ENCODE data around the gene YES1. TPM values are rescaled to one million over a fixed set of nuclear protein-coding genes. Genes with fewer than 3 reads are reported as not detected.

The YES1 gene
- total and polyA plus RNA-seq, 2 of the 13 experiments (the other 11 are each of a cell fraction or from before 2014, with no cell fraction given) = 17.2 to 70.8 TPM

DNA sequence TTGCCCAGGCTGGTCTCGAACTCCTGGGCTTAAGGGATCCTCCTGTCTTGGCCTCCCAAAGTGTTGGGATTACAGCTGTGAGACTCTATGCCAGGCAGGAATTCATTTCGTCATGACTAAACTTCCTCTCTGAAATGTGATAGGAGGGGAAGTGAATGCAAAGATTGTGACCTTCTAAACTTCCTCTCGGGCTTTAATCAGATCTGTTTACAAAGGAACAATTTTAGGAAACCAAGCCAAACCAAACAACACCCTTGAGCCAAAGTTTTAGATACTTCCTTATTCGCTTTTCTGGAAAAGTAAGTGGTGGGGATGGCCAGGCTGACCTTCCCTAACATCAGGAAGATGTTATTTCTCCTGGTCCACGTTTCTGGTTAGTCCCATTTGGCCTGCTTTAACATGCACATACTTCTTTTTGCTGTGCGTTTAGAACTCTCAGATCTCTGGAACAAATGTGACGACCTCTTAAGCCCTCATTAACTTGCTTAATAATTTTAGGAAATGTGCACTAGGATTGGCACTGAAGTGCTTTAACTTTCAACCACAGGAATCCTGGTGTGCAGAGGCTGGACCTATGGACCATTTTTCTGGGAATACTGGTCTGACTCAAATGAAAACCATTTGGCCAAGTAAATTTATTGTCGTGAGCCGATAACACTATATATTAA is 33.2 kb upstream of the YES1 start:
- in situ Hi-C loops (cut with HindIII; ENCODE audit: extremely low pct_ligation_motif_present, low pct_unique_long_range_greater_than_20kb) (loop anchor here (25.0 kb wide), 1 partner anchor 233 kb away; no protein-coding TSS in a partner anchor), intact Hi-C loops (cut with micrococcal nuclease; ENCODE audit: unreplicated experiment) (no loop called here)
- H4K20me1 ChIP-seq (ENCODE audit: insufficient read depth, low read length) = no peaks in the 10 kb centered on the region
- H3K27ac ChIP-seq (ENCODE audit: extremely low read length, insufficient read depth, low read length) = peak overlapping the region; percentile 47
- H3K4me2 ChIP-seq (ENCODE audit: low read depth, low read length) = peak overlapping the region; percentile 38
- H3K9ac ChIP-seq (ENCODE audit: insufficient read depth, low read depth, low read length) = no peak overlapping the region
- ATAC-seq (no peak), DNase-seq (ENCODE audit: low spot score) (peak; percentile 70), FAIRE-seq (peak; percentile 47)
- no peaks in the 10 kb centered on the region for H3K27me3 ChIP-seq (ENCODE audit: control insufficient read depth in 1 of 2, insufficient read depth in 2 of 2, low read length in 2 of 2)
- 19% methylated on average over 9 of the region's 9 CpGs for whole genome bisulfite sequencing (ENCODE audit: low lambda C conversion rate)
- H3K9me3 ChIP-seq (ENCODE audit: low read length) = no peaks in the 10 kb centered on the region
- no TSS peak for BruUV-seq (replicated peaks)
- ChIA-PET CTCF (ENCODE audit: low intra/inter-chr PET ratio, low total read pairs) (no interaction called here), POLR2A (interaction anchor here (0.7 kb wide), 1 partner anchor 74 kb away, joined by 4 read pairs; no protein-coding TSS in a partner anchor)
- H3K36me3 ChIP-seq (replicated peaks in 1 of 2; ENCODE audit: control insufficient read depth in 1 of 2, insufficient read depth in 2 of 2, low read length in 2 of 2) = no peaks in the 10 kb centered on the region
- no peak overlapping the region for H2AFZ ChIP-seq (ENCODE audit: low read length)
- H3K4me3 ChIP-seq (replicated peaks in 1 of 3; ENCODE audit: insufficient read depth in 1 of 3, low read depth in 2 of 3, low read length in 3 of 3) = no peak overlapping the region
- H3K79me2 ChIP-seq (ENCODE audit: insufficient read depth, low read length) = no peaks in the 10 kb centered on the region
- peaks cover 72% of the 10 kb centered on the region for H3K4me1 ChIP-seq (ENCODE audit: insufficient read depth, low read length)
- TF ChIP-seq CREM (IDR thresholded peaks at IDR 0.05) (peak; percentile 40; the same call in 1 of the 2 replicates), CREM (CRISPR knock-in tag; IDR thresholded peaks at IDR 0.05) (no peak), ZSCAN20 (CRISPR knock-in tag; IDR thresholded peaks at IDR 0.05; ENCODE audit: borderline replicate concordance) (no peak), ADNP (CRISPR knock-in tag; IDR thresholded peaks at IDR 0.05) (0 out of 2 replicates have a peak, but pooled peaks have one; percentile 8), PHF21A (CRISPR knock-in tag; IDR thresholded peaks at IDR 0.05) (no peak), ZBTB42 (CRISPR knock-in tag; IDR thresholded peaks at IDR 0.05) (no peak), SNAI1 (CRISPR knock-in tag; IDR thresholded peaks at IDR 0.05; ENCODE audit: borderline replicate concordance) (no peak), ZBTB20 (CRISPR knock-in tag; IDR thresholded peaks at IDR 0.05; ENCODE audit: borderline replicate concordance, low read depth) (peak; percentile 55; the same call in 1 of the 2 replicates), PAWR (CRISPR knock-in tag; IDR thresholded peaks at IDR 0.05; ENCODE audit: borderline replicate concordance) (no peak), ZNF670 (CRISPR knock-in tag; IDR thresholded peaks at IDR 0.05; ENCODE audit: borderline replicate concordance) (0 out of 2 replicates have a peak, but pooled peaks have one; percentile 56), ZNF430 (CRISPR knock-in tag; IDR thresholded peaks at IDR 0.05) (no peak), BRD4 (CRISPR knock-in tag; IDR thresholded peaks at IDR 0.05) (no peak), JUN (CRISPR knock-in tag; IDR thresholded peaks at IDR 0.05) (no peak), JDP2 (CRISPR knock-in tag; IDR thresholded peaks at IDR 0.05; ENCODE audit: borderline replicate concordance) (no peak), GABPB1 (CRISPR knock-in tag; IDR thresholded peaks at IDR 0.05) (no peak), GTF3A (CRISPR knock-in tag; conservative IDR thresholded peaks at IDR 0.05) (no peak), REPIN1 (CRISPR knock-in tag; IDR thresholded peaks at IDR 0.05; ENCODE audit: borderline replicate concordance, low read depth) (no peak), HMGA1 (CRISPR knock-in tag; conservative IDR thresholded peaks at IDR 0.05) (no peak), REXO4 (CRISPR knock-in tag; IDR thresholded peaks at IDR 0.05; ENCODE audit: borderline replicate concordance) (no peak)
- TF ChIP-seq, protein P1, sequence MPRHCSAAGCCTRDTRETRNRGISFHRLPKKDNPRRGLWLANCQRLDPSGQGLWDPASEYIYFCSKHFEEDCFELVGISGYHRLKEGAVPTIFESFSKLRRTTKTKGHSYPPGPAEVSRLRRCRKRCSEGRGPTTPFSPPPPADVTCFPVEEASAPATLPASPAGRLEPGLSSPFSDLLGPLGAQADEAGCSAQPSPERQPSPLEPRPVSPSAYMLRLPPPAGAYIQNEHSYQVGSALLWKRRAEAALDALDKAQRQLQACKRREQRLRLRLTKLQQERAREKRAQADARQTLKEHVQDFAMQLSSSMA (CRISPR knock-in tag; IDR thresholded peaks at IDR 0.05) = no peak
- TF ChIP-seq, protein P2, sequence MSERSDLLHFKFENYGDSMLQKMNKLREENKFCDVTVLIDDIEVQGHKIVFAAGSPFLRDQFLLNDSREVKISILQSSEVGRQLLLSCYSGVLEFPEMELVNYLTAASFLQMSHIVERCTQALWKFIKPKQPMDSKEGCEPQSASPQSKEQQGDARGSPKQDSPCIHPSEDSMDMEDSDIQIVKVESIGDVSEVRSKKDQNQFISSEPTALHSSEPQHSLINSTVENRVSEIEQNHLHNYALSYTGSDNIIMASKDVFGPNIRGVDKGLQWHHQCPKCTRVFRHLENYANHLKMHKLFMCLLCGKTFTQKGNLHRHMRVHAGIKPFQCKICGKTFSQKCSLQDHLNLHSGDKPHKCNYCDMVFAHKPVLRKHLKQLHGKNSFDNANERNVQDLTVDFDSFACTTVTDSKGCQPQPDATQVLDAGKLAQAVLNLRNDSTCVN (CRISPR knock-in tag; IDR thresholded peaks at IDR 0.05; ENCODE audit: borderline replicate concordance) = peak; percentile 97
- TF ChIP-seq, protein P3, sequence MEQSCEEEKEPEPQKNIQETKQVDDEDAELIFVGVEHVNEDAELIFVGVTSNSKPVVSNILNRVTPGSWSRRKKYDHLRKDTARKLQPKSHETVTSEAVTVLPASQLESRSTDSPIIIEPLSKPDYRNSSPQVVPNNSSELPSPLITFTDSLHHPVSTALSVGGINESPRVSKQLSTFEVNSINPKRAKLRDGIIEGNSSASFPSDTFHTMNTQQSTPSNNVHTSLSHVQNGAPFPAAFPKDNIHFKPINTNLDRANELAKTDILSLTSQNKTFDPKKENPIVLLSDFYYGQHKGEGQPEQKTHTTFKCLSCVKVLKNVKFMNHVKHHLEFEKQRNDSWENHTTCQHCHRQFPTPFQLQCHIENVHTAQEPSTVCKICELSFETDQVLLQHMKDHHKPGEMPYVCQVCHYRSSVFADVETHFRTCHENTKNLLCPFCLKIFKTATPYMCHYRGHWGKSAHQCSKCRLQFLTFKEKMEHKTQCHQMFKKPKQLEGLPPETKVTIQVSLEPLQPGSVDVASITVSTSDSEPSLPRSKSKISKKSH (CRISPR knock-in tag; IDR thresholded peaks at IDR 0.05; ENCODE audit: borderline replicate concordance) = no peak

All from HepG2 (cell line).